HepG2 (cell line): ENCODE measurements around the gene FAF2. TPM values are rescaled to one million over a fixed set of nuclear protein-coding genes. Genes with fewer than 3 reads are reported as not detected.

Experiments
- CREM ChIP-seq, 2 experiments: sonication (generic) in 1 of 2; formaldehyde crosslinking in 1 of 2; IDR thresholded peaks; 2 replicates each; pipeline versions ENCODE4 v1.4.0 to v1.6.1; 2016 to 2020; ENCODE audit warnings: antibody characterized with exemption in 1 of 2, mild to moderate bottlenecking in 1 of 2, missing genetic modification reagents in 1 of 2
- HMGXB4 ChIP-seq, 2 experiments: sonication (generic) in 1 of 2; formaldehyde crosslinking in 1 of 2; IDR thresholded peaks; 2 replicates each; pipeline versions ENCODE4 v1.4.0 to v1.6.1; 2018 to 2020; ENCODE audit warnings: missing genetic modification reagents in 2 of 2, borderline replicate concordance in 1 of 2, low read depth in 1 of 2, mild to moderate bottlenecking in 1 of 2, missing biosample characterization in 1 of 2
- PITX1 ChIP-seq: sonication (generic); formaldehyde crosslinking; IDR thresholded peaks from 2 replicates; pipeline ENCODE4 v1.5.1; 2020; ENCODE audit warnings: mild to moderate bottlenecking, missing genetic modification reagents
- RAD51 ChIP-seq: fragments of 450-650 bp; IDR thresholded peaks from 2 replicates; pipeline ENCODE4 v1.6.1; 2016; ENCODE audit warnings: borderline replicate concordance
- SMARCC2 ChIP-seq: fragments of 450-650 bp; IDR thresholded peaks from 2 replicates; pipeline ENCODE4 v1.6.1; 2017; ENCODE audit warnings: antibody characterized with exemption, mild to moderate bottlenecking
- TFDP2 ChIP-seq: sonication (generic); formaldehyde crosslinking; IDR thresholded peaks from 2 replicates; pipeline ENCODE4 v1.4.0; 2020; ENCODE audit warnings: missing genetic modification reagents
- ZBTB21 ChIP-seq: sonication (generic); formaldehyde crosslinking; IDR thresholded peaks from 2 replicates; pipeline ENCODE4 v1.4.0; 2020; ENCODE audit warnings: missing genetic modification reagents
- ZBTB33 ChIP-seq: sonication (generic); formaldehyde crosslinking; IDR thresholded peaks from 2 replicates; pipeline ENCODE4 v1.4.0; 2020; ENCODE audit warnings: missing genetic modification reagents
- ZFP41 ChIP-seq: sonication (generic); formaldehyde crosslinking; IDR thresholded peaks from 2 replicates; pipeline ENCODE4 v1.4.0; 2020; ENCODE audit warnings: mild to moderate bottlenecking, missing genetic modification reagents, borderline replicate concordance
- ZHX2 ChIP-seq, 2 experiments: sonication (generic) in 1 of 2; formaldehyde crosslinking in 1 of 2; IDR thresholded peaks; 2 replicates each; pipeline versions ENCODE4 v1.6.1 to v1.9.0; 2014 to 2022; ENCODE audit warnings: antibody characterized with exemption in 1 of 2, borderline replicate concordance in 1 of 2, inconsistent platforms in 1 of 2, low read depth in 1 of 2, missing genetic modification reagents in 1 of 2
- ZNF18 ChIP-seq: sonication (generic); formaldehyde crosslinking; IDR thresholded peaks from 2 replicates; pipeline ENCODE4 v1.8.0; 2022; ENCODE audit warnings: mild to moderate bottlenecking, missing genetic modification reagents; ENCODE audit not compliant: insufficient replicate concordance
- polyA plus RNA-seq, 8 experiments: library from polyadenylated mRNA; depleted of rRNA in 3 of 8; stranded (reverse) in 7 of 8; unstranded in 1 of 8; fragments of >200 nt; fragmentation: Illumina TruSeq in 4 of 8; extraction: Trizol in 4 of 8; gene quantifications; 2 replicates each; pipeline versions ENCODE4 v1.2.1 to v1.2.3, GENCODE V29; 2011 to 2016; ENCODE audit warnings: low read depth in 4 of 8, missing spikeins in 1 of 8, mixed read lengths in 1 of 8; ENCODE audit not compliant: insufficient read depth in 1 of 8
- total RNA-seq, 5 experiments: library from RNA; depleted of rRNA; stranded (reverse); fragments of >200 nt; fragmentation: Illumina TruSeq; extraction: Trizol; gene quantifications; 2 replicates each; pipeline ENCODE4 v1.2.3, GENCODE V29; 2016; ENCODE audit warnings: low read depth in 1 of 5

The FAF2 gene
- total and polyA plus RNA-seq, 2 of the 13 experiments (the other 11 are each of a cell fraction or from before 2014, with no cell fraction given) = 27.8 to 34.3 TPM

GRCh38 chr5:176537554-176538229 is 89.5 kb downstream of the FAF2 start (continued):
- TF ChIP-seq SMARCC2 = no peak
- TF ChIP-seq CREM (IDR thresholded peaks at IDR 0.05) = peak; percentile 95
- no peak for TF ChIP-seq CREM (CRISPR knock-in tag; IDR thresholded peaks at IDR 0.05)
- TF ChIP-seq PITX1 (CRISPR knock-in tag) = peak; percentile 13; the same call in 1 of the 2 replicates
- TF ChIP-seq HMGXB4 (CRISPR knock-in tag; IDR thresholded peaks at IDR 0.05; ENCODE audit: borderline replicate concordance in 1 of 2, low read depth in 1 of 2) = peak in 1 of 2 experiments; percentile 74; a peak in 1 of 4 replicates
- TF ChIP-seq ZBTB33 (CRISPR knock-in tag) = no peak
- no peak for TF ChIP-seq RAD51
- TF ChIP-seq ZBTB21 = peak; percentile 99
- TF ChIP-seq ZNF18 = peak; percentile 64
- TF ChIP-seq ZHX2 (IDR thresholded peaks at IDR 0.05; ENCODE audit: low read depth) = peak; percentile 92
- no peak for TF ChIP-seq ZHX2 (CRISPR knock-in tag; IDR thresholded peaks at IDR 0.05; ENCODE audit: borderline replicate concordance)
- peak; percentile 22; the same call in 1 of the 2 replicates for TF ChIP-seq TFDP2
- no peak for TF ChIP-seq ZFP41 (CRISPR knock-in tag)
